IMR-90 (cell line): Measurements from ENCODE around the gene ST6GALNAC5. TPM values are rescaled to one million over a fixed set of nuclear protein-coding genes. Genes with fewer than 3 reads are reported as not detected.

Source experiments
- ATAC-seq: fragments of 200-7000 bp; cut with Tn5 transposase; 2 replicates; pipeline ENCODE4 v1.9.1; 2020; ENCODE audit warnings: low read depth, mild to moderate bottlenecking, moderate library complexity
- BruUV-seq: library from RNA; stranded (reverse); fragments of 400-500 nt; replicated peaks from 2 replicates; lab custom pipeline; 2021; lab: Mats Ljungman, UMichigan
- CTCF ChIA-PET: fragments of 300-600 bp; formaldehyde crosslinking; extraction: SDS; loops from one replicate; lab custom pipeline; 2021; ENCODE audit warnings: antibody characterized with exemption; lab: Yijun Ruan, JAX
- POLR2A ChIA-PET: fragments of 300-600 bp; sonication (Branson Sonifier 250); formaldehyde crosslinking; loops from one replicate; lab custom pipeline; 2022; ENCODE audit warnings: antibody characterized with exemption; ENCODE audit not compliant: unreplicated experiment; lab: Charles Lee
- DNase-seq: peaks from one replicate; pipeline ENCODE4 v3.0.0; 2013
- H2AFZ ChIP-seq: replicated peaks from 2 replicates; pipeline ENCODE3; 2013; ENCODE audit warnings: low read length, mild to moderate bottlenecking; ENCODE audit not compliant: poor library complexity
- H2AK5ac ChIP-seq: 2 replicates; pipeline ENCODE4 v1.6.1; 2013; ENCODE audit warnings: low read depth, low read length, inconsistent platforms
- H2AK9ac ChIP-seq: replicated peaks from 2 replicates; pipeline ENCODE3; 2013; ENCODE audit warnings: mild to moderate bottlenecking, low read depth, low read length, moderate library complexity; ENCODE audit not compliant: poor library complexity
- H2BK120ac ChIP-seq: 2 replicates; pipeline ENCODE4 v1.6.1; 2013; ENCODE audit warnings: low read depth, low read length, inconsistent platforms
- H2BK15ac ChIP-seq: 3 replicates; pipeline ENCODE4 v1.6.1; 2013; ENCODE audit warnings: low read depth, low read length, inconsistent platforms
- H2BK20ac ChIP-seq: 2 replicates; pipeline ENCODE4 v1.6.1; 2013; ENCODE audit warnings: low read depth, mild to moderate bottlenecking, inconsistent platforms, low read length, moderate library complexity
- H2BK5ac ChIP-seq: 2 replicates; pipeline ENCODE4 v1.6.1; 2013; ENCODE audit warnings: mild to moderate bottlenecking, low read depth, low read length, inconsistent platforms; ENCODE audit not compliant: poor library complexity, severe bottlenecking
- H3K14ac ChIP-seq: replicated peaks from 2 replicates; pipeline ENCODE4 v1.6.1; 2013; ENCODE audit warnings: low read depth, low read length, inconsistent platforms
- H3K18ac ChIP-seq: 2 replicates; pipeline ENCODE4 v1.6.1; 2013; ENCODE audit warnings: low read depth, low read length, control low read depth
- H3K23ac ChIP-seq: 2 replicates; pipeline ENCODE4 v1.6.1; 2013; ENCODE audit warnings: low read depth, low read length, inconsistent platforms
- H3K27ac ChIP-seq: 2 replicates; pipeline ENCODE4 v1.5.1; 2013; ENCODE audit warnings: mild to moderate bottlenecking, control low read depth, low read length; ENCODE audit not compliant: insufficient read depth
- H3K27me3 ChIP-seq: 2 replicates; pipeline ENCODE4 v1.6.1; 2013; ENCODE audit warnings: low read length; ENCODE audit not compliant: control insufficient read depth, insufficient read depth
- H3K36me3 ChIP-seq: 2 replicates; pipeline ENCODE4 v1.6.1; 2013; ENCODE audit warnings: low read length, mixed read lengths; ENCODE audit not compliant: control insufficient read depth, insufficient read depth
- H3K4ac ChIP-seq: 2 replicates; pipeline ENCODE4 v1.6.1; 2013; ENCODE audit warnings: low read depth, low read length, inconsistent platforms
- H3K4me1 ChIP-seq: 2 replicates; pipeline ENCODE4 v1.6.1; 2013; ENCODE audit warnings: low read length, mixed read lengths; ENCODE audit not compliant: control insufficient read depth, insufficient read depth
- H3K4me2 ChIP-seq: 2 replicates; pipeline ENCODE4 v1.6.1; 2013; ENCODE audit warnings: low read depth, mild to moderate bottlenecking, control low read depth, low read length, moderate library complexity
- H3K4me3 ChIP-seq: 2 replicates; pipeline ENCODE4 v1.5.1; 2013; ENCODE audit warnings: low read depth, mild to moderate bottlenecking, control low read depth, low read length, moderate library complexity; ENCODE audit not compliant: insufficient read depth
- H3K56ac ChIP-seq: 2 replicates; pipeline ENCODE4 v1.6.1; 2013; ENCODE audit warnings: low read length, inconsistent platforms; ENCODE audit not compliant: insufficient read depth; ENCODE audit errors: extremely low read depth
- H3K79me1 ChIP-seq, 2 experiments: 2 replicates each; pipeline ENCODE4 v1.6.1; 2013; ENCODE audit warnings: low read length in 2 of 2, inconsistent platforms in 1 of 2, low read depth in 1 of 2
- H3K9ac ChIP-seq: 2 replicates; pipeline ENCODE4 v1.6.1; 2013; ENCODE audit warnings: low read depth, low read length, control low read depth
- H3K9me1 ChIP-seq: 2 replicates; pipeline ENCODE4 v1.6.1; 2013; ENCODE audit warnings: low read length, inconsistent platforms; ENCODE audit not compliant: insufficient read depth
- H3K9me3 ChIP-seq: 2 replicates; pipeline ENCODE4 v1.6.1; 2013; ENCODE audit warnings: low read length; ENCODE audit not compliant: control insufficient read depth, insufficient read depth
- H4K20me1 ChIP-seq: 2 replicates; pipeline ENCODE4 v1.6.1; 2013; ENCODE audit warnings: low read length, inconsistent platforms; ENCODE audit not compliant: insufficient read depth
- H4K5ac ChIP-seq: 2 replicates; pipeline ENCODE4 v1.6.1; 2013; ENCODE audit warnings: mild to moderate bottlenecking, low read depth, low read length, control low read depth
- H4K8ac ChIP-seq, 2 experiments: 2 replicates each; pipeline ENCODE4 v1.6.1; 2013; ENCODE audit warnings: low read depth in 2 of 2, low read length in 2 of 2, control low read depth in 1 of 2, inconsistent platforms in 1 of 2
- H4K91ac ChIP-seq: 2 replicates; pipeline ENCODE4 v1.6.1; 2013; ENCODE audit warnings: low read depth, low read length, inconsistent platforms; ENCODE audit not compliant: insufficient read depth
- RCOR1 ChIP-seq: IDR thresholded peaks from 2 replicates; pipeline ENCODE4 v1.6.1; 2012; ENCODE audit warnings: mild to moderate bottlenecking, low read length, improper control_type of control experiment; ENCODE audit not compliant: insufficient replicate concordance
- WGBS, 2 experiments: methylation state at CpG; one replicate each; pipeline versions ENCODE4 v1.1.5 to v1.1.7; 2013; ENCODE audit warnings: missing lambda C conversion rate in 2 of 2; ENCODE audit not compliant: insufficient read length in 1 of 2; ENCODE audit errors: extremely low coverage in 2 of 2; 5-methylcytosine and 5-hydroxymethylcytosine counted together
- dilution Hi-C: fragments of 300-500 bp; cut with HindIII; formaldehyde crosslinking; loops from one replicate; pipeline ENCODE4 v1.14.3; 2018; ENCODE audit warnings: low sequenced_read_pairs; ENCODE audit not compliant: unreplicated experiment
- in situ Hi-C: fragments of 300-500 bp; cut with MboI; formaldehyde crosslinking; loops from 3 replicates; pipeline ENCODE4 v1.14.3; 2019; ENCODE audit warnings: low sequenced_read_pairs, inconsistent platforms, mixed read lengths
- intact Hi-C: fragments of 100-400 bp; cut with micrococcal nuclease; formaldehyde crosslinking; loops from 2 replicates; pipeline ENCODE4 v1.10.0; 2022
- polyA plus RNA-seq, 3 experiments: library from polyadenylated mRNA; depleted of rRNA; stranded (reverse); fragments of >200 nt; gene quantifications; 2 replicates each; pipeline ENCODE4 v1.2.3, GENCODE V29; 2012; ENCODE audit warnings: low replicate concordance in 1 of 3
- total RNA-seq: library from RNA; depleted of rRNA; stranded (reverse); fragments of >200 nt; gene quantifications from 2 replicates; pipeline ENCODE4 v1.2.3, GENCODE V29; 2012

The ST6GALNAC5 gene
- total and polyA plus RNA-seq, 2 of the 4 experiments (the other 2 are of a cell fraction): 3.4 to 4.0 TPM

DNA sequence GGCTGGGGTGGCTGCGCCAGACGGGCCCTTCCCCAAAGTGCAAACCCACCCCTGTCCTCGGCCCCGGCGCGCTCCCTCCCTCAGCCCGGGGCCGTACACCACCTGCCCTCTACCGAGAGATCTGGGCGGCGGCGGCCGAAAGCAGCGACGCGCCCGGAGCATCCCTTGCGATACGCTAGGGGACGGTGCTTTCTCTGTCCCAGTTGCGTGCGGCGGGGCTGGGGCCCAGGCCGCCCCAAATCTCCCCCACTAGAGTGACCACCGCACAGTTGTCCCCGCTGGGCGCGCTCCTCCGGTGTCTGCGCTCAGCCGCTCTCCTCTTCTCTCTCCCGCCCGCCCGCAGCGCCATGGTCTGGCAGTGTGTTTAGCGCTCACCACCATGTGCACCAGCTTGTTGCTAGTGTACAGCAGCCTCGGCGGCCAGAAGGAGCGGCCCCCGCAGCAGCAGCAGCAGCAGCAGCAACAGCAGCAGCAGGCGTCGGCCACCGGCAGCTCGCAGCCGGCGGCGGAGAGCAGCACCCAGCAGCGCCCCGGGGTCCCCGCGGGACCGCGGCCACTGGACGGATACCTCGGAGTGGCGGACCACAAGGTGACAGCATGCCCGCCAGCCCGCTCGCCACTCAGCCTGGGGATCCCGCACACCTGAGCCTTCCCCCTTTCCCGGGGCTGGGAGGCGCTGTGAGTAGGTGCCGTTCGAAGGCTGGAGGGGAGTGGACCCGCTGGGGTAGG is 1.0 kb downstream of the ST6GALNAC5 start:
- H2BK5ac ChIP-seq: no peak overlapping the region
- peak overlapping the region; percentile 86 for H2AFZ ChIP-seq
- no peaks in the 10 kb centered on the region for H3K9me1 ChIP-seq
- TF ChIP-seq RCOR1: no peak
- H3K14ac ChIP-seq: no peak overlapping the region
- in situ Hi-C loops: no loop called here
- H3K27me3 ChIP-seq: peaks cover 26% of the 10 kb centered on the region
- BruUV-seq: no TSS peak
- H3K36me3 ChIP-seq: no peaks in the 10 kb centered on the region
- no peak overlapping the region for H2BK120ac ChIP-seq
- H2BK20ac ChIP-seq: no peak overlapping the region
- ATAC-seq (peak; percentile 81), DNase-seq (peak; percentile 29)
- 0 out of 2 replicates have a peak, but pooled peaks cover 2% of the 10 kb centered on the region for H3K4me1 ChIP-seq
- H3K27ac ChIP-seq: no peak overlapping the region
- no peak overlapping the region for H2AK5ac ChIP-seq
- POLR2A ChIA-PET: no interaction called here
- H3K23ac ChIP-seq: no peak overlapping the region
- H4K20me1 ChIP-seq: no peaks in the 10 kb centered on the region
- intact Hi-C loops: loop anchor here (5.0 to 10.0 kb wide), 2 partner anchors 166 to 536 kb away; no protein-coding TSS in a partner anchor
- H4K8ac ChIP-seq: no peak overlapping the region
- peak overlapping the region; percentile 57 for H3K4me3 ChIP-seq
- peak overlapping the region; percentile 100 for H3K4me2 ChIP-seq
- H3K56ac ChIP-seq: no peak overlapping the region
- no peak overlapping the region for H3K9ac ChIP-seq
- H2AK9ac ChIP-seq: peak overlapping the region; percentile 20
- H4K5ac ChIP-seq: no peak overlapping the region
- no peak overlapping the region for H2BK15ac ChIP-seq
- H3K4ac ChIP-seq: no peak overlapping the region
- dilution Hi-C loops: no loop called here
- no peak overlapping the region for H3K18ac ChIP-seq
- no peaks in the 10 kb centered on the region for H3K9me3 ChIP-seq
- H4K91ac ChIP-seq: no peak overlapping the region
- CTCF ChIA-PET: no interaction called here
- 4% methylated on average over 28 of the region's 65 CpGs; no CpG with 5 or more reads in 1 of the 2 experiments for WGBS, 2 experiments
- H3K79me1 ChIP-seq: no peaks in the 10 kb centered on the region
